Embryonic facial prominence (tissue), 1 donor: ENCODE data around the gene PLAU.
"Not testable (repeated sequence)": the region's sequence is repeated elsewhere in the genome, so short reads cannot be mapped to it uniquely, and the experiment has no call there.

Experiments used
- DNase-seq: peaks from one replicate; pipeline ENCODE4 v3.0.0-alpha.2; 2016; ENCODE audit errors: extremely low spot score

The PLAU gene

DNA sequence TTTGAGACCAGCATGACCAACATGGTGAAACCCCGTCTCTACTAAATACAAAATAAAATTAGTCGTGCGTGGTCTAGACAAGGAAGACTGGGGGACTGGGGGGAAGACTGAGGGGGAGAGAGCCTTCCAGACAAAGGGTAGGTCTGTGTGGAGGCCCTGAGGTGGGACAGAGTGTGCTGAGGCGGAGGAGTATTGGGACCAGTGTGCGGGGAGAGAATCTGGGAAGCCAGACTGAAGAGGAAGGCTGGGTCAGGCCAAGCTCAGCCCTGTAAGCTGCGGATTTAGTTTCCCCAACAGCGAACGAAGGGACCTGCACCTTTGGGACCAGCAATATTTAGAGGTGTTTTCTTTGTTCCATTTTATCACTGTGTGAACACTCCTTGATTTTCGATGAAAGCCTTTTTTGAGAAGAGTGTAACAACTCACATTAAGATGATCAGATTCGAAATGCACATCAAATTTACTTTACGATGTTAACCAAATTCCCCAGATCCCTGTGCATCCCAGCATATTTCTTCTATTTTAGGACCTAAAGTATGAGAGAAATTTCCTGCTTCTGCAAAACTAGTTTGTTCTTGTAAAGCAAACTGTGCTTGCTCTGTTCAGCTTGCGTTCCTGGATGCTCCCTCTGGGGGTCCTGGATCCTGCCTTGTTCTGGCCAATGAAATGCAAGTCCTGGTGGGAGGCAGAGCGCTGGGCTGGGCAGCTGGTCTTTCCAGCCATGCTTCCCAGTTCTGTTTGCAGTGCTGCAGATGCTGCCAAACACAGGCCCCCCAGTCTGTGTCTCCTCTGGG is 39.4 kb downstream of the PLAU start:
- DNase-seq = peak; percentile 26

DNA sequence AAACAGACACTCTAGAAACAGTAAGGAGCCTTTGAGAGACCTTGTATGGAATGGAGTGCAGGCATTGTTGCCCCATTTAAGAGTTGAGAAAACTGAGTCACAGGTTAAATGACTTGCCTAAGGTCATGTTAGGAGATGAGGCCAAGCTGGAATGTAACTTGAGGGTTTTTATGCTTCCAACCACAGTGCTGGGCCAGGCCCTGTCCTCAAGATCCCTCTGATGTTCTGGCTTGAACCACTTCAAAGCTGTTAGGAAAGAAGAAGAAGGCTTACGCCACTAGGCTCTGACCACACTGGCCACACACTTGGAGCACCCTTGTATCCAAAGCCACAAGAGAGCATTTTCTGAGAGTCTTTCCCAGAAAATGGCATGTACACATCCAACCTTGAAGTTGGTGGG is 42.7 kb downstream of the PLAU start:
- no peak for DNase-seq

DNA sequence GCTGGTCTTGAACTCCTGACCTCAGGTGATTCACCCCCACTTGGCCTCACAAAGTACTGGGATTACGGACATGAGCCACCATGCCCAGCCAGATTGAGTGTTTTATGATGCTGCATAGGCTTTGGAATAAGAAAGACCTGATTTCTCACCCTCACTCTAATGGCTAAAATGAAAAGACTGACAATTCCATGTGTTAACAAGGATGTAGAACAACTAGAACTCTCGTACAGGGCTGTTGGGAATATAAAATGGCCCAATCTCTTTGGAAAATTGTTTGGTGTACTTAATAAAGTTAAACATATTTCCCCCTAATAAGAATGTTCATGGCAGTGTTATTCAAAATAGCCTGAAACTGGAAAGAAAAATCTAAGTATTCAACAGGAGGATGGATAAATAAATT is 43.8 kb downstream of the PLAU start:
- DNase-seq = no peak

DNA sequence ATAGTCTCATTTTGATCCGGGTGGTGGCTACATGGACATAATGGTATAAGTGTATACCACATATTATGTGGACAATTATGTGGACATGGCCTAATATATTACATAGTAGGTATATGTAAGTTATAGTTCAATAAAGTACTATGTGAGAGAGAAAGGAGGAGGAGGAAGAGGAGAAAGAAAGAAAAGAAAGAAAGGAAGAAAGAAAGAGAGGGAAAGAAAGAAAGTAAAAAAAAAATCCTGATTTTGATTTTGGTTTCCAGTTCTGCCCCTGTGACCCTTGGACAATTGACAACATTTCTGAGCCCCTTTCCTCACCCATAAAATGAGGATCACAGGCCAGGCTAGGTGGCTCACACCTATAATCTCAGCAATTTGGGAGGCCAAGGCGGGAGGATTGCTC is 44.8 kb downstream of the PLAU start:
- no peak for DNase-seq

DNA sequence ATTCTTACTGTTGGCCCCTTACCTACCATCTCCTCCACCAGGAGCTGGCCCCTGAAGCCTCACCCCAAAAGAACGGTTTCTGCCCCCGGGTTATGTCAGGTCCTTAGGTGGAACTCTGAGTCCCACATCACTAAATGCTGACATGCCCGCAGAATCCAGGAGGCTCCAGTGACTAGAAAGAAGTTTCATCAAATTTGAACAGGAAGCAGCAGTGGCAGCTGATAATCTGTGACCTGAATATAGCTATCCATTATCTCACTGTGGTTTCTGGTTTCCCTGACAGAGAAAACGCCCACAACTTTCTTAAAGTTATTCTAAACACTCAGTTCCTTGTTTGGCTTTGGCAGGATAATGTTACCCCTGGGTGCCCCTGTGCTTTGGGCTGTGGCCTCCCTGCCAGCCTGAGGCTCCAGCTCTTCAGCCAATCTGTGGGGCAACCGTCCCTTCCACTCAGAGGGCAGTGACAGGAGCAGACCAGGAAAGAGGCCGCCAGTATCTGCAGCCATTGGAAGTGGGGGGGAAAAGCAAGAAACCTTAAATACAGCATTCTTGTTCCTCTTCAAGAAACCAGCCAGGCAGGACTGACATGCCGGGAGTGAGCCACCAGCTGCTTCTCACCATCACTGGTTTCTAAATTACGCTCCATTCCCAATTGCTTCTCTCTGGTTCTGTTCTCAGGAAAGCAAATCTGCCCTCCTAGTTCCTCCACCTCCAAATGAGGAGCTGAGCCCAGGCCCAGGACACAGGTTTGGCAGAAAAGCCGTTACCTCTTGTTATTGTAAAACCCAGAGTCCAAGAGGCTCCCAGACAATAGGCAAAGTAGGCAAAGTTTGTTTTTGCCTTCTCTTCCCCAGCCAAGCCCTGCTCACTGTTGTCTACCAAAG is 45.8 kb downstream of the PLAU start:
- DNase-seq = peak; percentile 52

DNA sequence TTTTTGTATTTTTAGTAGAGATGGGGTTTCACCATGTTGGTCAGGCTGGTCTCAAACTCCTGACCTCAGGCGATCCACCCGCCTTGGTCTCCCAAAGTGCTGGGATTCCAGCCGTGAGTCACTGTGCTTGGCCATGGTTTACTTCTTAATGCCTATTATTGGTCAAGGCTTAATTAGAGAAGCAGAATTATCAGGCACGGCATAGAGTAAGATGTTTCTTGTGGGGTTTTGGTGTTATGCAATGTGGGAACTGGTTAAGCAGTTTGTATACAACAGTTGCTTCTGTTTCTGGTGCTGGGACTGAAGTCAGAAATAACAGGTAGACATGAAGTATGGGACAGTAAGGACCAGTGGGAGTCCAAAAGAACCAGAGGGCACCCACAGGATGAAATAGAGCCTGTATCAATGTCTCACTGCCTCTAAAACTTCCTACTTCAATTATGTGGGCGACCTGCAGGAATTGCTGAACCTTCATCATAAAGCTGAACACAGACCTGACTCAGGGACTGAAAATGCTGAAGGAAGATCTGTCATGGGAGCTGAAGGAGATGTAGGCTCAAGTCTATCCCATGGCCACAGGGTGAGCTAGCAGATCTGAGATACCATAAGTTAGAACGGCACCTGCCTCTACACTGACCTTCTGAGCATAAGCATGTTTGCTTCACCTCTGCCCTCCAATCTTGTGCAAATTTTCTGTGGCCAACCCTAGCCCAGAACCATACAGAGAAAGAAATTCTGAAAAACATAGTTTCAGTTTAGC is 48.7 kb downstream of the PLAU start:
- DNase-seq = no peak

DNA sequence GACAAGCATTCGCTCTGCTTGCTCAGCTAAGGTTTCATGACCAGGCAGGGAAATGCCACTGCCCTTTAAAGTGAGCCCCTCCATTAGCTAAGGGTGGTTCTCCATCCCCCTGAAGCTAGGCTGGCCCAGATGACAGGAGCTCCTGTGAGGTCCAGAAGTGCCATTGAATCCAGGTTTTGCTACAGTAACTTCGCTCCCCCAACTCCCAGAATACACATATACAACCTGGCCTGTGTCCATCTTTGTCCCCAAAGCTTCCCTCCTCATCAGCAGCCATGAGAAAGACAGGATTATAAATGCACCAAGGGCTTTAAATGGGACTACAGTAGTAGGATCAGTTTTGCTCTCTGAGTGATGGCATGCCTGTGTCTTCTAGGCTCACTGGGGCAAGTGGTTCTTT is 51.5 kb downstream of the PLAU start:
- DNase-seq = no peak

DNA sequence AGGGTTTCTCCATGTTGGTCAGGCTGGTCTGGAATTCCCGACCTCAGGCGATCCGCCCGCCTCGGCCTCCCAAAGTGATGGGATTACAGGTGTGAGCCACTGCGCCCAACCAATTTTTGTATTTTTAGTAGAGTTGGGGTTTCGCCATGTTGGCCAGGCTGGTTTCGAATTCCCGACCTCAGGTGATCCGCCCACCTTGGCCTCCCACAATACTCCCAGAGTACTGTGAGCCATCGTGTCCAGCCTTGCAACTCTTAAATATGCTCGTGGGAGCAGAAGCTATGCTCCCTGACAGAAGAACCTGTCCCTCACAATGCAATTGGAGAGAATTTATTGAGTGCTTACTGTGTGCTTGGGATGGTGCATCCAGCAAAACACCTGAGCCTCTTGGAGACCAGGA is 52.6 kb downstream of the PLAU start:
- DNase-seq = not testable (repeated sequence)

DNA sequence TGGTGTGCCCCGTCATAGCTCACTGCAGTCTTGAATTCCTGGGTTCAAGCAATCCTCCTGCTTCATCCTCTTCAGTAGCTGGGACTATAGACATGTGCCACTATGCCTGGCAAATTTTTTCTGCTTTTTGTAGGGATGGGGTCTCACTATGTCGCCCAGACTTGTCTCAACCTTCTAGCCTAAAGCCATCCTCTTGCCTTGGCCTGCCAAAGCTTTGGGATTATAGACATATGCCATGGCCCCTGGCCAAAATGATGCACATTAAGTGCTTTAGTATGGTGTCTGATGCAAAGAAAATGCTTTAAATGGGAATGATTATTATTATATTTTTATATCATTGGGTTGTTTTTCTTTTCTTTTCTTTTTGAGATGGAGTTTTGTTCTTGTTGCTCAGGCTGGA is 53.8 kb downstream of the PLAU start:
- no peak for DNase-seq

DNA sequence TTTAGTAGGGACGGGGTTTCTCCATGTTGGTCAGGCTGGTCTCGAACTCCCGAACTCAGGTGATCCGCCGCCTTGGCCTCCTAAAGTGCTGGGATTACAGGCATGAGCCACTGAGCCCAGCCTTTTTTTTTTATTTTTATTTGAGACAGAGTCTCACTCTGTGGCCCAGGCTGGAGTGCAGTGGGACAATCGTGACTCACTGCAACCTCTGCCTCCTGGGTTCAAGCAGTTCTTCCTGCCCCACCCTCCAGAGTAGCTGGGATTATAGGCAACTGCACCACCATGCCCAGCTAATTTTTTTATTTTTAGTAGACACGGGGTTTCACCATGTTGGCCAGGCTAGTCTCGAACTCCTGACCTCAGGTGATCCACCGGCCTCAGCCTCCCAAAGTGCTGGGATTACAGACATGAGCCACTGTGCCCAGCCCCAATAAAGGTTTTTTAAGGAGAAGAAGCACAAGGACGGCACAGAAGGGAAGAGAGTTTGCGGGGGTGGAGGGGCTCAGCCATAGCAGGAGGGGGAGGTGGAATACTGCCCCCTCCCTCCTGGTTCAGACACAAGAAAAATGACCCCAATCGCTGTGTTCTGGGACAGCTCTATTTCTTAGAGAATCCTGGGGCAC is 54.4 kb downstream of the PLAU start:
- DNase-seq = not testable (repeated sequence)

DNA sequence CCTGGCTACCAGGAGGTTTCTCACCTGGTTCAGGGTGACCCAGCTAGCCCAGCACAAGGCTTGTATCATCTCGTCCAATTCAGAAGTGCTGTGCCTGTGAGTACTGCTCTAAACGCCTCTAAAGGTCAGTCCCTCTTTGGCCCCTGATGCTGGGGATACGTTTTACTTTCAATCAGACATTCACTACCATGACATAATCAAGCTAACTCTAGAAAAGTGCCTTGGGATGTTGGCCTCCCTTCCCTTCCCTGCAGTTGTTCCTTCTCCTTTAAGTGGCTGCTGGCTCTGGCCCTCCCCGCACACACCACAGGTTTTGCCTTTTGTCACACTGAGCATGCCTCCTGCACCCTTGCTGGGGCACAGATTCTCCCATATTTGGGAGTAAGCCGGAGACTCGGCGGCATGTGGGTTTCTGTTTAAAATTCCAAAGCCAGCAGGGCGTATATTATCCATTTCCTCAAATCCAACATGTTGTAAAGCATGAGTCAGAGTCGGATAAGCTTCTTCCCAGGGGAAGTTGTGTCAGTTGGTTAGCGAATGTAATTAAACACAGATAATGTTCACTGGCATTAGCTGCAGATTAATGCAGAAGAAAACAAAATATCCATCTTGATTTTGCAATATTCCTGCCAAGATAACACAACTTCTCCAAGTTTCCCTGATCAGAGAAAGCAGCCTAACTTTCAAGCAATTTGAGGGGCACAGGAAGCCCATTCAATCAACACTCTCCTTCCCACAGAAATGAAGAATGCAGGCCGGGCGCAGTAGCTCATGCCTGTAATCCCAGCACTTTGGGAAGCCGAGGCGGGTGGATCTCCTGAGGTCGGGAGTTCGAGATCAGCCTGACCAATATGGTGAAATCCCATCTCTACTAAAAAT is 55.2 kb downstream of the PLAU start:
- DNase-seq = peak; percentile 75

DNA sequence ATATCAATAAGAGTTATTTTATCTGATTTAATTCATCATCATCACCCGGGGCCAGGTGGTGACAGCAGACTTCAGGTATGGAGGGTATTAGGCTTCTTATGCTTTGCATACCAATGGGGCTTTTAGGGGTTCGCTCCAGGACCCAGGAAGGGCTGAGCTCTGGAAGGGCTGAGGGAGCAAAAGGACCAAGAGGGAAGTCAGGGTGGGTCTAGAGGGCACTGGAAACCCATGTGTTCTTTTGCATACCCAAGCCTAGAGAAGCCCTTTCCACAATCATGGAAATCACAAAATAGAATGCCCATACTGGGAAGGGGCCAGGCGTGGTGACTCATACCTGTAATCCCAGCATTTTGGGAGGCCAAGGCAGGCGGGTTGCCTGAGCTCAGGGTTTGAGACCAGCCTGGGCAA is 56.1 kb downstream of the PLAU start:
- no peak for DNase-seq
